ENCODE results near the gene DAPL1.

DNA sequence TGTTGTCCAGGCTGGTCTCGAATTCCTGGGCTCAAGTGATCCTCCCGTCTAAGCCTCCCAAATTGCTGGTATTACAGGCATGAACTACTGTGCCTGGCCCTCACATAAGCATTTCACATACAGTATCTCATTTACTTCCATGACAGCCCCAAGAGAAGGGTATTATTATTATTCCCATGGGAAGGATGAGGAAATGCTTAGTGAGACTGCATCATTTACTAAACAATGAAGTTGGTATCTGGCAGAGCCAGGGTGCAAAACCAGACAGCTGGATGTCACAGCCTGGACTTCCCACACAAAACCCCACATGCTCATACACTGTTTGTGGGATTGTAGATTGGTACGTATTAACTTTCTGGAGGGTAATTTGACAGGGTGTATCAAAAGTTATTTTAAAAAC lies 29.9 kb downstream of the DAPL1 start:
- TF ChIP-seq, protein P1, sequence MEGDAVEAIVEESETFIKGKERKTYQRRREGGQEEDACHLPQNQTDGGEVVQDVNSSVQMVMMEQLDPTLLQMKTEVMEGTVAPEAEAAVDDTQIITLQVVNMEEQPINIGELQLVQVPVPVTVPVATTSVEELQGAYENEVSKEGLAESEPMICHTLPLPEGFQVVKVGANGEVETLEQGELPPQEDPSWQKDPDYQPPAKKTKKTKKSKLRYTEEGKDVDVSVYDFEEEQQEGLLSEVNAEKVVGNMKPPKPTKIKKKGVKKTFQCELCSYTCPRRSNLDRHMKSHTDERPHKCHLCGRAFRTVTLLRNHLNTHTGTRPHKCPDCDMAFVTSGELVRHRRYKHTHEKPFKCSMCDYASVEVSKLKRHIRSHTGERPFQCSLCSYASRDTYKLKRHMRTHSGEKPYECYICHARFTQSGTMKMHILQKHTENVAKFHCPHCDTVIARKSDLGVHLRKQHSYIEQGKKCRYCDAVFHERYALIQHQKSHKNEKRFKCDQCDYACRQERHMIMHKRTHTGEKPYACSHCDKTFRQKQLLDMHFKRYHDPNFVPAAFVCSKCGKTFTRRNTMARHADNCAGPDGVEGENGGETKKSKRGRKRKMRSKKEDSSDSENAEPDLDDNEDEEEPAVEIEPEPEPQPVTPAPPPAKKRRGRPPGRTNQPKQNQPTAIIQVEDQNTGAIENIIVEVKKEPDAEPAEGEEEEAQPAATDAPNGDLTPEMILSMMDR (IDR thresholded peaks at IDR 0.05): no peak
- TF ChIP-seq POLR2A (IDR thresholded peaks at IDR 0.05): no peak

Measured in body of pancreas (tissue), 4 donors.